HepG2 (cell line): ENCODE data around the gene TRPV2. TPM values are rescaled to one million over a fixed set of nuclear protein-coding genes. Genes with fewer than 3 reads are reported as not detected.

Experiments used
- ARNT2 ChIP-seq: sonication (generic); formaldehyde crosslinking; IDR thresholded peaks from 2 replicates; pipeline ENCODE4 v1.8.0; 2022; ENCODE audit warnings: mild to moderate bottlenecking, low read depth, missing genetic modification reagents, moderate library complexity
- CAMTA2 ChIP-seq: sonication (generic); formaldehyde crosslinking; IDR thresholded peaks from 2 replicates; pipeline ENCODE4 v1.4.0; 2020; ENCODE audit warnings: mild to moderate bottlenecking, missing genetic modification reagents, borderline replicate concordance
- ELF1 ChIP-seq: sonication (generic); formaldehyde crosslinking; IDR thresholded peaks from 2 replicates; pipeline ENCODE4 v1.4.0; 2020; ENCODE audit warnings: missing genetic modification reagents
- ELF3 ChIP-seq: IDR thresholded peaks from 2 replicates; pipeline ENCODE4 v1.6.1; 2016; ENCODE audit warnings: missing genetic modification reagents, missing compliant biosample characterization
- FOSL2 ChIP-seq: sonication (generic); formaldehyde crosslinking; IDR thresholded peaks from 2 replicates; pipeline ENCODE4 v1.4.0; 2020; ENCODE audit warnings: missing genetic modification reagents
- FOXC1 ChIP-seq: sonication (generic); formaldehyde crosslinking; IDR thresholded peaks from 2 replicates; pipeline ENCODE4 v1.8.0; 2022; ENCODE audit warnings: mild to moderate bottlenecking, missing genetic modification reagents, borderline replicate concordance
- JUND ChIP-seq: sonication (generic); formaldehyde crosslinking; IDR thresholded peaks from 2 replicates; pipeline ENCODE4 v1.8.0; 2022; ENCODE audit warnings: mild to moderate bottlenecking, missing genetic modification reagents
- MATR3 ChIP-seq: sonication (generic); formaldehyde crosslinking; IDR thresholded peaks from 2 replicates; pipeline ENCODE4 v1.4.0; 2020; ENCODE audit warnings: missing genetic modification reagents
- MEIS2 ChIP-seq: sonication (generic); formaldehyde crosslinking; IDR thresholded peaks from 2 replicates; pipeline ENCODE4 v1.9.0; 2021; ENCODE audit warnings: mild to moderate bottlenecking, missing genetic modification reagents
- NCOR1 ChIP-seq: fragments of 200-600 bp; sonication (generic); IDR thresholded peaks from 2 replicates; pipeline ENCODE4 v1.7.0; 2017; ENCODE audit warnings: antibody characterized with exemption, low read length, borderline replicate concordance
- NFE2L1 ChIP-seq: sonication (generic); formaldehyde crosslinking; IDR thresholded peaks from 2 replicates; pipeline ENCODE4 v1.4.0; 2020; ENCODE audit warnings: missing genetic modification reagents, mild to moderate bottlenecking, borderline replicate concordance
- PHF21A ChIP-seq: sonication (generic); formaldehyde crosslinking; IDR thresholded peaks from 2 replicates; pipeline ENCODE4 v1.5.0; 2020; ENCODE audit warnings: mild to moderate bottlenecking, missing genetic modification reagents
- PPARG ChIP-seq: conservative IDR thresholded peaks from 2 replicates; pipeline ENCODE4 v1.6.1; 2016; ENCODE audit warnings: missing biosample characterization, missing genetic modification reagents
- RAD21 ChIP-seq: fragments of 450-650 bp; formaldehyde crosslinking; IDR thresholded peaks from 2 replicates; pipeline ENCODE4 v1.5.0; 2020; ENCODE audit warnings: mild to moderate bottlenecking
- RARG ChIP-seq: sonication (generic); formaldehyde crosslinking; IDR thresholded peaks from 2 replicates; pipeline ENCODE4 v1.4.0; 2020; ENCODE audit warnings: low read depth, mild to moderate bottlenecking, missing genetic modification reagents
- RBM39 ChIP-seq: fragments of 200-400 bp; formaldehyde crosslinking; IDR thresholded peaks from one replicate; pipeline ENCODE4 v1.6.1; 2018; ENCODE audit warnings: antibody characterized with exemption, mild to moderate bottlenecking, low read depth, low read length; ENCODE audit not compliant: poor library complexity, severe bottlenecking
- RFXAP ChIP-seq: sonication (generic); formaldehyde crosslinking; IDR thresholded peaks from 2 replicates; pipeline ENCODE4 v1.4.0; 2020; ENCODE audit warnings: missing genetic modification reagents, borderline replicate concordance
- SKI ChIP-seq: fragments of 450-650 bp; IDR thresholded peaks from one replicate; pipeline ENCODE4 v1.6.1; 2018; ENCODE audit warnings: mild to moderate bottlenecking; ENCODE audit not compliant: partially characterized antibody
- SYNCRIP ChIP-seq: fragments of 200-400 bp; formaldehyde crosslinking; IDR thresholded peaks from 2 replicates; pipeline ENCODE4 v1.6.1; 2018; ENCODE audit warnings: mild to moderate bottlenecking, low read depth, low read length; ENCODE audit not compliant: insufficient read depth
- TRIM24 ChIP-seq: sonication (generic); formaldehyde crosslinking; IDR thresholded peaks from 2 replicates; pipeline ENCODE4 v1.8.0; 2022; ENCODE audit warnings: mild to moderate bottlenecking, missing genetic modification reagents
- ZNF136 ChIP-seq: sonication (generic); formaldehyde crosslinking; IDR thresholded peaks from 2 replicates; pipeline ENCODE4 v1.8.1; 2022; ENCODE audit warnings: low read depth, mild to moderate bottlenecking, moderate library complexity, missing genetic modification reagents
- ZNF20 ChIP-seq: sonication (generic); formaldehyde crosslinking; IDR thresholded peaks from 2 replicates; pipeline ENCODE4 v1.4.0; 2020; ENCODE audit warnings: mild to moderate bottlenecking, moderate library complexity, missing genetic modification reagents
- ZNF30 ChIP-seq: sonication (generic); formaldehyde crosslinking; IDR thresholded peaks from 2 replicates; pipeline ENCODE4 v1.5.0; 2020; ENCODE audit warnings: mild to moderate bottlenecking, missing genetic modification reagents
- ZNF317 ChIP-seq: sonication (generic); formaldehyde crosslinking; IDR thresholded peaks from 2 replicates; pipeline ENCODE4 v1.5.0; 2020; ENCODE audit warnings: mild to moderate bottlenecking, missing genetic modification reagents
- ZNF496 ChIP-seq: sonication (generic); formaldehyde crosslinking; IDR thresholded peaks from 2 replicates; pipeline ENCODE4 v1.8.1; 2023; ENCODE audit warnings: mild to moderate bottlenecking, moderate library complexity, missing genetic modification reagents; ENCODE audit not compliant: insufficient replicate concordance
- ZNF577 ChIP-seq: sonication (generic); formaldehyde crosslinking; IDR thresholded peaks from 2 replicates; pipeline ENCODE4 v1.4.0; 2020; ENCODE audit warnings: mild to moderate bottlenecking, low read depth, missing genetic modification reagents, borderline replicate concordance
- ZNF597 ChIP-seq: sonication (generic); formaldehyde crosslinking; IDR thresholded peaks from 2 replicates; pipeline ENCODE4 v1.5.0; 2020; ENCODE audit warnings: missing genetic modification reagents
- ZNF766 ChIP-seq: sonication (generic); formaldehyde crosslinking; IDR thresholded peaks from 2 replicates; pipeline ENCODE4 v1.5.0; 2020; ENCODE audit warnings: missing genetic modification reagents, borderline replicate concordance
- polyA plus RNA-seq, 8 experiments: library from polyadenylated mRNA; depleted of rRNA in 3 of 8; stranded (reverse) in 7 of 8; unstranded in 1 of 8; fragments of >200 nt; fragmentation: Illumina TruSeq in 4 of 8; extraction: Trizol in 4 of 8; gene quantifications; 2 replicates each; pipeline versions ENCODE4 v1.2.1 to v1.2.3, GENCODE V29; 2011 to 2016; ENCODE audit warnings: low read depth in 4 of 8, missing spikeins in 1 of 8, mixed read lengths in 1 of 8; ENCODE audit not compliant: insufficient read depth in 1 of 8
- total RNA-seq, 5 experiments: library from RNA; depleted of rRNA; stranded (reverse); fragments of >200 nt; fragmentation: Illumina TruSeq; extraction: Trizol; gene quantifications; 2 replicates each; pipeline ENCODE4 v1.2.3, GENCODE V29; 2016; ENCODE audit warnings: low read depth in 1 of 5

Gene TRPV2
- total and polyA plus RNA-seq, 2 of the 13 experiments (the other 11 are each of a cell fraction or from before 2014, with no cell fraction given): 13.6 to 21.3 TPM

- no peak for TF ChIP-seq FOSL2 (CRISPR knock-in tag)
- peak; percentile 30 for TF ChIP-seq SKI
- no peak for TF ChIP-seq MEIS2 (CRISPR knock-in tag)
- TF ChIP-seq ZNF136 (CRISPR knock-in tag): no peak
- no peak for TF ChIP-seq PPARG (CRISPR knock-in tag)
- 0 out of 2 replicates have a peak, but pooled peaks have one; percentile 36 for TF ChIP-seq ELF3 (CRISPR knock-in tag)
- TF ChIP-seq JUND (CRISPR knock-in tag): no peak
- TF ChIP-seq ELF1 (CRISPR knock-in tag): no peak; the same call in 1 of the 2 replicates
- no peak for TF ChIP-seq NFE2L1
- TF ChIP-seq ZNF577: no peak
- TF ChIP-seq CAMTA2 (CRISPR knock-in tag): no peak
- TF ChIP-seq ZNF317 (CRISPR knock-in tag): no peak
- TF ChIP-seq RARG (CRISPR knock-in tag): no peak
- no peak for TF ChIP-seq SYNCRIP
- no peak for TF ChIP-seq ZNF496 (CRISPR knock-in tag)
- TF ChIP-seq ZNF597 (CRISPR knock-in tag): no peak
- peak; percentile 63; the same call in 1 of the 2 replicates for TF ChIP-seq NCOR1
- TF ChIP-seq ARNT2 (CRISPR knock-in tag): no peak
- TF ChIP-seq ZNF766 (CRISPR knock-in tag): peak; percentile 33; the same call in 1 of the 2 replicates
- TF ChIP-seq ZNF30 (CRISPR knock-in tag): 0 out of 2 replicates have a peak, but pooled peaks have one; percentile 46
- no peak for TF ChIP-seq TRIM24 (CRISPR knock-in tag)
- no peak for TF ChIP-seq RBM39
- no peak for TF ChIP-seq PHF21A
- TF ChIP-seq RAD21 (CRISPR knock-in tag): no peak
- no peak for TF ChIP-seq MATR3
- peak; percentile 25; the same call in 1 of the 2 replicates for TF ChIP-seq FOXC1 (CRISPR knock-in tag)
- peak; percentile 51; the same call in 1 of the 2 replicates for TF ChIP-seq RFXAP (CRISPR knock-in tag)
- TF ChIP-seq ZNF20: no peak
Measured at GRCh38 chr17:16425698-16426659, 10.6 kb downstream of the TRPV2 start (continued).
